ENCODE data around the gene MFAP4.

MFAP4 gene, protein sequence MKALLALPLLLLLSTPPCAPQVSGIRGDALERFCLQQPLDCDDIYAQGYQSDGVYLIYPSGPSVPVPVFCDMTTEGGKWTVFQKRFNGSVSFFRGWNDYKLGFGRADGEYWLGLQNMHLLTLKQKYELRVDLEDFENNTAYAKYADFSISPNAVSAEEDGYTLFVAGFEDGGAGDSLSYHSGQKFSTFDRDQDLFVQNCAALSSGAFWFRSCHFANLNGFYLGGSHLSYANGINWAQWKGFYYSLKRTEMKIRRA

DNA sequence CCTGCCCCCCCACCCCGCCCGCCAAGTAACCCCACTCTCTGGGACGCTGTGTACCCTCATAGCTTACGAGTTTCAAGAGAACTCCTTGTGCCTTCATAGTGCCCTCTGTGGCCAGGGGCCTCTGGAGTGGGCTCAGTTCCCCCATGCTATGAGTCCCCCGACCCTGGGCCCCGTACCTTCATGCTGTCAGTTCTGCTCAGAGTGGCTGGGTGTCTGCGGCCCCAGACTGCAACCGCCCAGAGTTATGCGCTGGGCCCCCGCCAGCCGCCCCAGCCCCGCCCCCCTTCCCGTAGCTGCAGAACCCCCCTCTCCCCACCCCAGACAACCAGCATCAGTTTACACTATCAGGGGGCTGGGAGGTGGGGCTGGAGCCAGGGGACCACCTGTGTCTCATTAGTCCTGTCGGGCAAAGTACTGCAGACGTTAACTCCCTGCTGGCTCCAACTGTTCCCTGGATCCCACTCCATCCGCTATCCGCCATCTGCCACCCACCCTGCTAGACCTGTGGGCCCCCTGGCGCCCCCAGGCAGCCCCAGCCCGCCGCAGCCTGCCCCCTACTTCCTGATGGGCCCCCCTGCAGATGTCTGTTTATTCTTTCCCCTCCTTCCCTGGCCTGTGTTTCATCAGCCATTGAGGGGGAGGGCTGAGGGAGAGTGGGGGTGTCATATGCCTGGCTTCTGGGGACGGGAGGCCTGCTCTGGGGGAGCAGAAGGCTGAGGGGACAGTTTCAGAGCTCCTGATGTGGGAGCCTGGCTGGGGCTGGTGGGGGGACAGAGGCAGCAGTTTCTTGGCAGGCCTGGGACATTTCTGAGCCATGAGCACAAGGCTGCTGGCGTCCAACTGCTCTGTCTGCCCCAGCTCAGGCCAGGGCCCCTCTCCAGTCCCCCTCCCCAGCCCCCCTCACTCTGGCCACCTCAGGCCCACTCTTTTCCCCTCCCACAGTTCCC, at the start of gene MFAP4:
Gene MFAP4 (minus strand): TSS at position 217 of the 947 bp plus-strand sequence. CDS start 35 bp downstream, at position 182.
- no peak for DNase-seq

GRCh38 chr17:19433727-19434340, 46.8 kb upstream of the MFAP4 start:
- DNase-seq = no peak

DNA sequence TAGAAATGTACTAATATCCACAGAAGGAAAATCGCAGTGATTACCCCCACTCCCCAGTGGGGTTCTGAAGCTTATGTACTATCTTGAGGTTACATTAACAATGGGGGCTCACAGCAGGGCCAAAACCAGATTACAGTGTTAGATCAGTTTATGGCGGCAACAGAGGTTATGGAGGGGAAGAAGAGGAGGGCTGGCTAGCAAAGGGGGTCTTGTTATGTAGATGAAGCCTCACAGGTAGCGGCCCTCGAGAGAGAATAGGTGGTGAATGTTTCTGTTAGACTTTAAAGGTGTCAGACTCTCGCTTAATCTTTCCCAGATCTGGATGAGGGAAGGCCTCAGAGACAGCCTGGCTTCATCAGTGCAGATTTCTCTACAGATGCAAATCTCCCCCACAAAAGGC, 46.3 kb upstream of the MFAP4 start:
- DNase-seq = no peak

DNA sequence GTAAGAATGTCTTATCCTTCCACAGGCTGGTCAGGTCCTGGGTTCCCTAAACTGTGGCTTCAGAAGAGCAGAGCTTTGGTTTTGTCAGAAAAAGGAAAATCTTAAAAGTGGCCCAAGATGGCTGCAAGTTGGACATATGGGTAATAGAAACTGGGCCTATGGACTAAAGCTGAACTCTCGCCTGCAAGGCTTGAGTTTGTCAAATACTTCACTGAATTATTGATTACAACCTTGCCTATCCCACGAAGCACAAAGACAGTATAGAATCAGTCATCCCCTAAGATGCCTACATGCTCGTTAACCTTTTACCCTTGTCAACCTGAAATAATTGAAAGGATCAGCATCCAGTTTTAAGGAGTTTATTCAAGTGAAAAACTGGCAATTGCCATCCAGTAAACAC, 44.7 kb upstream of the MFAP4 start:
- no peak for DNase-seq

DNA sequence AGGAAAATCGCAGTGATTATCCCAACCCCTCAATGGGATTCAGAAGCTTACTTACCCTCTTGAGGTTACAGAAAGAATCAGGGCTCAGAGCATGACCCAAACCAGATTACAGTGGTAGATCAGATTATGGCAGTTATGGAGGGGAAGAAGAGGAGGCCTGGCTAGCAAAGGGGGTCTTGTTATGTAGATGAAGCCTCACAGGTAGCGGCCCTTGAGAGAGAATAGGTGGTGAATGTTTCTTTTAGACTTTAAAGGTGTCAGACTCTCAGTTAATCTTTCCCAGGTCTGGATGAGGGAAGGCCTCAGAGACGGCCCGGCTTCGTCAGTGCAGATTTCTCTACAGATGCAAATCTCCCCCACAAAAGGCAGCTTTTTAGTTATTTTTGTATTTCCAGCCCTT, 39.6 kb upstream of the MFAP4 start:
- DNase-seq = no peak

- DNase-seq = no peak
Measured at GRCh38 chr17:19424934-19425868, 38.2 kb upstream of the MFAP4 start.

DNA sequence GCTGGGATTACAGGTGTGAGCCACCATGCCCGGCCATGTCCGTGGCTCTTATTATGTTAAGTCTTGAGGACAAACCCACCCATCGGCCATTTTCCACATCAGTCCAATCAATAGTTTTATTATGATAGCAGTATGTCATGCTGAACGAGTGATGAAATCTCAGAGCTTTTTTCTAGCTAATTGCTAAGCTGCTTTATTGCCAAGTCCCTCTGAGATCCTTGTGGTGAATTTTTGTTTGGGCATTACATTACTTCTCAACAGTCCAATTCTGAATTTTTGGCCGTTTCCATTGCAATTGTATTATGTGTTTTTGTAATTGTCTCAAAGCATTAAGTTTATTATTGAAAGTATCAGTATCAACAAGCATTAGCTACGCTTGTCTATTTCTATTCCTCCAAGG, 34.9 kb upstream of the MFAP4 start:
- DNase-seq = no peak

- no peak for DNase-seq
Measured at GRCh38 chr17:19421219-19421618, 34.2 kb upstream of the MFAP4 start.

GRCh38 chr17:19418251-19418992, 31.4 kb upstream of the MFAP4 start:
- DNase-seq = no peak

DNA sequence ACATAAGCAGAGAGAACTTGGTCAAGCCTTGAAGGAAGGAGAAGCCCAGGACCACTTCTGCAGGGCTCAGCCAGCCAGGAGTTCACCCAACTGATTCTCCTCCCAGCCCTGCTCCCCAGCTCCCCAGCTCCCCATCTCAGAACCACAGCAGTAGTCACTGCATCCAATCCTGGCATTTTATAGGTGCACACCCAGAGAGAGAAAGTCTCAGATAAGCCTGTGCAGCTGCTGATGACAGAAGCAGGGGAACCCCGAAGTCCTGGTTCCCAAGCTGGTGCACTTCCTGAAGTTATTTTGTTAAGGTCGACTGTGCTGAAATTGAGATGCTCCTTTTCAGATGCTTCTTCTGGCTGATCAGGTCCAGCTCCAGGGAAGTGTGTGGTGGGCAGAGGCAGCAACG, 30.6 kb upstream of the MFAP4 start:
- DNase-seq = no peak

- DNase-seq = no peak
Measured at GRCh38 chr17:19415806-19416775, 29.1 kb upstream of the MFAP4 start.

DNA sequence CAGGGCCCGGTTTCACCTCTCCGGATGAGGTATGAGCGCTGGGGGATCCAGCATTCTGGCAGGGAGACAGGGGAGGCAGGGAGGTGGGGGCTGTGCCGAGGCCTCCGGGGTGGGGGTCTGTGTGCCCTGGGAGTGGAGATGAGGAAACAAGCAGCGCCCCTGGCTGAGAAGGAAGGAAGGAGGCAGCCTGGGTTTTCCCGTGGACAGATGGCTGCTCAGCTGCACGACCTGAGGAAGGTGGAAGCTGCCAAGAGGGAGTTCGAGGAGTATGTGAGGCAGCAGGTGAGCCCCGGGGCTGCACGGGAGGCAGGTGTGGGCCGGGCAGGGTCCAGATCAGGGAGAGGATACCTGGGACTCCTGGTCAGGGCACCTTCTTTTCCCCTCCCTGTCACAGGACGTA, 28.3 kb upstream of the MFAP4 start:
- no peak for DNase-seq

GRCh38 chr17:19414396-19415280, 27.6 kb upstream of the MFAP4 start:
- DNase-seq = no peak

DNA sequence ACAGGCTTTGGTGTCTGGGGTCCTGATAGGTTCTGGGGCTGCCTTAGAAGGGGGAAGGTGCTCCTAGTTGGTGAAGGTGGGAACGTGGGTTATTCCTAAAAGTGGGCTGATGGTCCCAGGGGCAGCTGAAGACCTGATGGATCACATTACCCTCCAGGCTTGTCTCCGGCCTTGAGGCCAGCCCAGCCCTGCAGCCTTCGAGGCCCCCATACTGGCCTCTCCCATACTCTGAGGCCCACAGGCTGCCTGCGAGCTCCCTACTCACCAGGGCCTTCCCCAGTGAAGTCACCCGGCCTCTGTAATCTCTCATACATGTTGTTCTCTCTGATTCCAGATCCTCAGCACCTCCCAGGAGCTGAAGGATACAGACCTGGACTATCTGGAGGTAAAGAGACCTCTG, 26.8 kb upstream of the MFAP4 start:
- DNase-seq = no peak

GRCh38 chr17:19412984-19413383, 26.0 kb upstream of the MFAP4 start:
- DNase-seq = no peak

DNA sequence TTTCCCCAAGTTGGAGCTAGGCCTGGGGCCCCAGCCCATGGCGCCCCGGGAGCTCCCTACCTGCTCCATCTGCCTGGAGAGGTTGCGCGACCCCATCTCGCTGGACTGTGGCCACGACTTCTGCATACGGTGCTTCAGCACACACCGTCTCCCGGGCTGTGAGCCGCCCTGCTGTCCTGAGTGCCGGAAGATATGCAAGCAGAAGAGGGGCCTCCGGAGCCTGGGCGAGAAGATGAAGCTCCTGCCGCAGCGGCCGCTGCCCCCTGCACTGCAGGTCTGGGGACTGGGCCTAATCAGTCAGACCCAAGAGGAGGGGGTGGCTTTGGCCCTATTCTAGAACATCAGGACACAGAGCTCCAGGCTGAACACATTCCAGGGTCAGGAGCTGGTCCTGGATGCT, 25.5 kb upstream of the MFAP4 start:
- no peak for DNase-seq

DNA sequence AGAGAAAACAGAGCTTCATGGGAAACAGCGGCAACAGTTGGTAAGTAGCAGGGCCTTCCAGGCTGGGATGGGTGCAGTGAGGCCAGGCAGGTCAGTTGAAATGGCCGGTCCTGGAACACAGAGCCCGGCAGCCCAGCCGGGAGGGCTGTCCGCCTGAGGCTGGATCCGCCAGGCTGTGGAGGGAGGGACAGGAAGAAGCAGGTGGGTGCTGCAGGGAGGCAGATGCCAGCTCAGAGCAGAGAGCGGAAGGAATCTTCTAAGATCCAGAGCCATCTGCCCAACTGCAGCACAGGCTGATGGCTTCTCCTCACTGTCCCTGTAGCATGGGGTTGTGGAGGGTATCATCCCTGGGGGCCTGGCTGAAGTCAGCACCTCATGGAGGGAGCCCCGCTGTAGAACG, 24.6 kb upstream of the MFAP4 start:
- no peak for DNase-seq

DNA sequence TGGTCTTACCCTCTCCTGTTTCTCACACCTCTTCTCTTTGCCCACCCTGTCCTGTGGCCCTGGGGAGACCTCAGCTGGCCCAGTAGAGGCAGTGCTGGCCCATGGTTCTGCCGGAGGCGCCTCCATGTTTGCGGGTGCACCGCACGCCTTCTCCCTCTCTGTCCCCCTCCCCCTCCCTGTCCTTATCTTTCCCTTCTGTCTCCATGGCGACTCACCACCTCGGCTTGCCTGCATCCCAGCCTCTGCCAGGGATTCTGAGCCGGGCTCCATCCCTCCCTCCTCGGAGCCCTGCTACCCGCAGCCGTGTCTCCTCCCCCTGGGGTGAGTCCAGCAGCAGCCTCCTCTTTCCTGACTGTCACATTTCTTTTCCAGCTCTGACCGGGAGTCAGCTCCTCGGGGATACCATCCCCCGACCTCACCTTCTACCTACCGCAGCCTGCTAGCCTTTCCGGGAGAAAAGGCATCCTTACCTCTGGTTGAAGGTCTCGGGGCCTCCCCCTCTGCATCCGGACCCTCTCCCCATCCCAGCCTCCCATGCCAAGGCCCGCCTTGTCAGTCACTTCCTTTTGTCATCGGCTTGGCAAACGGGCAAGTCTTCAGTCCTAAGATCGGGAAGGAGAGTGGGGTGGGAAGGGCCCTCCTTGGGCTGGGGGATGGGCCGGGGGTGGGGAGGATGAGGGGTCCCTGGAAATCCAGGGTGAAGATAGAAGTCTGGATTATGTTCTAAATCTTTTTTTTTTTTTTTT, 24.1 kb upstream of the MFAP4 start, which contains the start of gene RNF112:
Gene RNF112 (plus strand): TSS at position 358 of the 746 bp plus-strand sequence. CDS start 177 bp downstream, at position 535.
- DNase-seq = no peak

- DNase-seq = no peak
Measured at GRCh38 chr17:19410091-19410490, 23.1 kb upstream of the MFAP4 start.
